ENCODE measurements around the gene RPS6KA4. TPM values are rescaled to one million over a fixed set of nuclear protein-coding genes. Genes with fewer than 3 reads are reported as not detected.
A peak's percentile ranks its signal among the peaks of the same experiment; 100 is the strongest.

RPS6KA4 gene
- total RNA-seq, 1 donor from 2014 or later, result 3.2 TPM

DNA sequence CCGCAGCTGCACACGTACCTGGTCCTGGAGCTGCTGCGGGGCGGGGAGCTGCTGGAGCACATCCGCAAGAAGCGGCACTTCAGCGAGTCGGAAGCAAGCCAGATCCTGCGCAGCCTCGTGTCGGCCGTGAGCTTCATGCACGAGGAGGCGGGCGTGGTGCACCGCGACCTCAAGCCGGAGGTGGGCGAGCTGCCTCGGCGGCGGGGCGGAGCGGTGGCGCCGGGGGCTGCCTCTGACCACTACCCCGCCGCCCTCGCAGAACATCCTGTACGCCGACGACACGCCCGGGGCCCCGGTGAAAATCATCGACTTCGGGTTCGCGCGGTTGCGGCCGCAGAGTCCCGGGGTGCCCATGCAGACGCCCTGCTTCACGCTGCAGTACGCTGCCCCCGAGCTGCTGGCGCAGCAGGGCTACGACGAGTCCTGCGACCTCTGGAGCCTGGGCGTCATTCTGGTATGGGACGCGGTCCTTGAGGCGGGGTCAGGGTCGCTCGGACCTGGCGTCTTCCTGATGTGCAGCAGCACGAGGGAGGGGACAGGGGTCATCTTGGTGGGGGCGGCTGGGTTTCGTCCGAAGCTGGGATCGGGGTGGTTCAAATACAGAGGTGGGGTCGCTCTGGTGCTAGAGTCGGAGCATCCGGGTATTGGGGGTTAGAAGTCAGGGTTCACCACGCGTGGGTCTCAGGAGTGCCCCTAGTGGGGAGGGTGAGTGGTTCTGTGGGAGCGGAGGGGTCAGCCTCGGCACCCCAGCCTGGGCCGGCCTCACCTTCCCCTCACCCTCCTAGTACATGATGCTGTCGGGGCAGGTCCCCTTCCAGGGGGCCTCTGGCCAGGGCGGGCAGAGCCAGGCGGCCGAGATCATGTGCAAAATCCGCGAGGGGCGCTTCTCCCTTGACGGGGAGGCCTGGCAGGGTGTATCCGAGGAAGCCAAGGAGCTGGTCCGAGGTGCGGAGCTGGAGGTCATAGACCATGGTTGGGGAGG lies 10.8 kb downstream of the RPS6KA4 start:
- no peak overlapping the region for H3K27ac Mint-ChIP-seq (ENCODE audit: unreplicated experiment)
- H3K4me3 Mint-ChIP-seq (ENCODE audit: unreplicated experiment), result peak overlapping the region; percentile 25
- peaks cover 1% of the 10 kb centered on the region for H3K9me3 Mint-ChIP-seq (ENCODE audit: unreplicated experiment)
- H3K27me3 Mint-ChIP-seq (ENCODE audit: unreplicated experiment), result peaks cover 15% of the 10 kb centered on the region
- TF ChIP-seq, protein P1, sequence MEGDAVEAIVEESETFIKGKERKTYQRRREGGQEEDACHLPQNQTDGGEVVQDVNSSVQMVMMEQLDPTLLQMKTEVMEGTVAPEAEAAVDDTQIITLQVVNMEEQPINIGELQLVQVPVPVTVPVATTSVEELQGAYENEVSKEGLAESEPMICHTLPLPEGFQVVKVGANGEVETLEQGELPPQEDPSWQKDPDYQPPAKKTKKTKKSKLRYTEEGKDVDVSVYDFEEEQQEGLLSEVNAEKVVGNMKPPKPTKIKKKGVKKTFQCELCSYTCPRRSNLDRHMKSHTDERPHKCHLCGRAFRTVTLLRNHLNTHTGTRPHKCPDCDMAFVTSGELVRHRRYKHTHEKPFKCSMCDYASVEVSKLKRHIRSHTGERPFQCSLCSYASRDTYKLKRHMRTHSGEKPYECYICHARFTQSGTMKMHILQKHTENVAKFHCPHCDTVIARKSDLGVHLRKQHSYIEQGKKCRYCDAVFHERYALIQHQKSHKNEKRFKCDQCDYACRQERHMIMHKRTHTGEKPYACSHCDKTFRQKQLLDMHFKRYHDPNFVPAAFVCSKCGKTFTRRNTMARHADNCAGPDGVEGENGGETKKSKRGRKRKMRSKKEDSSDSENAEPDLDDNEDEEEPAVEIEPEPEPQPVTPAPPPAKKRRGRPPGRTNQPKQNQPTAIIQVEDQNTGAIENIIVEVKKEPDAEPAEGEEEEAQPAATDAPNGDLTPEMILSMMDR (IDR thresholded peaks at IDR 0.05; ENCODE audit: partially characterized antibody, unreplicated experiment), result no peak
- H3K4me1 Mint-ChIP-seq (ENCODE audit: low read depth, unreplicated experiment), result no peaks in the 10 kb centered on the region
- peaks cover 5% of the 10 kb centered on the region for H3K36me3 Mint-ChIP-seq (ENCODE audit: unreplicated experiment)
- DNase-seq, result no peak

DNA sequence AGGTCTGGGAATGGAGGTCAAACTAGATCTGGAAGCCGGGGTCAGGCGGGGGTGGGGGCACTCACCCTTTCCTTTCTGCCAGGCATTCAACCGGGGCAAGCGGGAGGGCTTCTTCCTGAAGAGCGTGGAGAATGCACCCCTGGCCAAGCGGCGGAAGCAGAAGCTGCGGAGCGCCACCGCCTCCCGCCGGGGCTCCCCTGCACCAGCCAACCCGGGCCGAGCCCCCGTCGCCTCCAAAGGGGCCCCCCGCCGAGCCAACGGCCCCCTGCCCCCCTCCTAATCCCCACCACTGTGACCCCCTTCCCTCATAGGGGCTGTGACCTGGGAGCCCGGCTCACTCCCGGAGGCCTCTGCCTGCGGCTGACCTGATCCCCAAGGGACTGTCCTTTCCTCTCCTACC lies 12.2 kb downstream of the RPS6KA4 start:
- Mint-ChIP-seq H3K4me3 (ENCODE audit: unreplicated experiment) (no peak overlapping the region), H3K27ac (ENCODE audit: unreplicated experiment) (no peak overlapping the region)

DNA sequence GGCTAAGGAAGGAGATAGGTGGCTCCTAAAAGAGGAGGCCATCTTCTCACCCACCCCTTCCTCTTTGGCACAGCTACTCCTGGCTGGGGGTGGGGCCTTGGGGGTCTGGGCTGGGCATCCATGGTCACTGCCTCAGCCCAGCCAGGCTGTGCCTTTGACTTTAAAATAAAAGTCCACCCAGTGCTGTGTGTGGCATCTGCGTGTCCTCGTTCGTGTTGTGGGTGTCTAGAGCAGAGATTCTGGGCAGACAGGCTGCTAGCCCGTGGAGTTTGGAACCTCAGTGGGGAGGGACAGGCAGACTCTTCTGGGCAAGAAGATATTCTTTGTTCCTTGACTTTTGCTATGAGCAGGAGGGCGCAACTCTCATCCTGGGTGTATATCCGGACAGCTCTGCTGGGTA lies 13.1 kb downstream of the RPS6KA4 start:
- no peak overlapping the region for H3K4me3 Mint-ChIP-seq (ENCODE audit: unreplicated experiment)
- no peaks in the 10 kb centered on the region for H3K36me3 Mint-ChIP-seq (ENCODE audit: unreplicated experiment)
- DNase-seq, result no peak
- no peak overlapping the region for H3K27ac Mint-ChIP-seq (ENCODE audit: unreplicated experiment)
- TF ChIP-seq, protein P1 (IDR thresholded peaks at IDR 0.05; ENCODE audit: partially characterized antibody, unreplicated experiment), result no peak
- H3K27me3 Mint-ChIP-seq (ENCODE audit: unreplicated experiment), result peaks cover 12% of the 10 kb centered on the region
- peaks cover 1% of the 10 kb centered on the region for H3K9me3 Mint-ChIP-seq (ENCODE audit: unreplicated experiment)
- H3K4me1 Mint-ChIP-seq (ENCODE audit: low read depth, unreplicated experiment), result no peaks in the 10 kb centered on the region

More for the DNA sequence above, 12.2 kb downstream of the RPS6KA4 start:
- peaks cover 1% of the 10 kb centered on the region for H3K9me3 Mint-ChIP-seq (ENCODE audit: unreplicated experiment)
- TF ChIP-seq, protein P1 (IDR thresholded peaks at IDR 0.05; ENCODE audit: partially characterized antibody, unreplicated experiment), result no peak
- peaks cover 5% of the 10 kb centered on the region for H3K36me3 Mint-ChIP-seq (ENCODE audit: unreplicated experiment)
- DNase-seq, result no peak
- peaks cover 15% of the 10 kb centered on the region for H3K27me3 Mint-ChIP-seq (ENCODE audit: unreplicated experiment)
- no peaks in the 10 kb centered on the region for H3K4me1 Mint-ChIP-seq (ENCODE audit: low read depth, unreplicated experiment)

DNA sequence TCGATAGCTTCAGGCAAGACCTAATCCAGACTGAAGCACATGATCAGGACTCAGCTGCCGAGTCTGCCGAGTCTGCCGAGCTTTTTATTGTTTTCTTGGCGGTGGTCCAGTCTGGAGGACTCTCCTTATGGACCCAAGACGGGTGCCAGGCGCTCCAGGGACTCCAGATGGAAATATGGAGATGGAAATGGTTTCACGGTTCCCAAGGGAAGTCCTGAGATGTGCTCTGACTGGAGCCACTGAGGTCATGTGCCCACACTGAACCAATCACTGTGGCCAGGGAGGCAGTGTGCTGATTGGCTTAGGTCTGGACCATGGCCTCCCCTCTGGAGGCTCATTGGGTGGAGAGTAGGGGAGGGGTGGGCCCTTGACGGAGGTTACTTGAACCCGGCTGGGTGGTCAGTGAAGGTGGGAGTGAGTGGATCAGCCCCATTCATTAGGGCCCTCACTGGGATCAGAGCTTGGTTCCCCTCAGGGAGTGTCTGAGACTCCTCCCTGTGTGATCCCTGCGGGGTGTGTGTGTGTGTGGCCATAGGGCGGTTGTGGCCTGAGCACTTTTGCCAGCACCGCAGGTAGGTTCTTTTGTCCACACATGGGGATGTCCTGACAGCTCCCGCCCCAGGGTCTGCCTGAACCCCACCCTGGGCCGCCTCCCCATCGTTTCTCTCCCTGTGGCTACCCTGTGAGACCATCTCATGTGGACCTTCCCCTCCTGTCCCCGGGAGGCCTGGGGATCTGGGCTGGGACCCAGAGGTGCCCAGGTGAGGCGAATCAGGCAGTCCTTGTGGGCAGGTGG lies 14.0 kb downstream of the RPS6KA4 start:
- no peak for DNase-seq
- Mint-ChIP-seq H3K36me3 (ENCODE audit: unreplicated experiment) (no peaks in the 10 kb centered on the region), H3K27me3 (ENCODE audit: unreplicated experiment) (peaks cover 7% of the 10 kb centered on the region), H3K4me3 (ENCODE audit: unreplicated experiment) (no peak overlapping the region), H3K27ac (ENCODE audit: unreplicated experiment) (no peak overlapping the region), H3K9me3 (ENCODE audit: unreplicated experiment) (peaks cover 1% of the 10 kb centered on the region), H3K4me1 (ENCODE audit: low read depth, unreplicated experiment) (no peaks in the 10 kb centered on the region)
- TF ChIP-seq, protein P1 (IDR thresholded peaks at IDR 0.05; ENCODE audit: partially characterized antibody, unreplicated experiment), result no peak

Measured in glutamatergic neuron (in vitro differentiated cells).